H1 (cell line): ENCODE data around the gene FAM168B. TPM values are rescaled to one million over a fixed set of nuclear protein-coding genes. Genes with fewer than 3 reads are reported as not detected.

Experiments used
- CTCF ChIA-PET: fragments of 300-600 bp; sonication (Branson Sonifier 250); formaldehyde crosslinking; loops from one replicate; lab custom pipeline; 2021; ENCODE audit not compliant: partially characterized antibody; lab: Charles Lee
- POLR2A ChIA-PET: fragments of 300-600 bp; sonication (Branson Sonifier 250); formaldehyde crosslinking; loops from one replicate; lab custom pipeline; 2021; ENCODE audit warnings: inconsistent platforms; ENCODE audit not compliant: partially characterized antibody; lab: Charles Lee
- DNase-seq, 2 experiments: peaks; one replicate each; pipeline versions ENCODE4 v3.0.0 to v3.0.0-alpha.2; 2010 to 2022; ENCODE audit warnings: low spot score in 2 of 2, low read depth in 1 of 2, mixed read lengths in 1 of 2
- FAIRE-seq: peaks from 2 replicates; lab custom pipeline; 2011; peaks lifted over from hg19 to GRCh38; lab: Jason Lieb, UNC
- H2AFZ ChIP-seq: 2 replicates; pipeline ENCODE4 v1.8.1; 2012; ENCODE audit warnings: low read length, inconsistent platforms
- H2AK5ac ChIP-seq: 2 replicates; pipeline ENCODE4 v1.6.1; 2013; ENCODE audit warnings: low read depth, low read length
- H2BK120ac ChIP-seq: replicated peaks from 2 replicates; pipeline ENCODE3; 2013; ENCODE audit warnings: low read depth, low read length, inconsistent platforms
- H2BK12ac ChIP-seq: 2 replicates; pipeline ENCODE4 v1.6.1; 2013; ENCODE audit warnings: low read depth, low read length
- H2BK15ac ChIP-seq: 2 replicates; pipeline ENCODE4 v1.6.1; 2013; ENCODE audit warnings: low read length
- H2BK20ac ChIP-seq: 2 replicates; pipeline ENCODE4 v1.6.1; 2013; ENCODE audit warnings: low read length
- H2BK5ac ChIP-seq: 2 replicates; pipeline ENCODE4 v1.6.1; 2013; ENCODE audit warnings: low read depth, low read length
- H3K14ac ChIP-seq: 2 replicates; pipeline ENCODE4 v1.6.1; 2013; ENCODE audit warnings: inconsistent platforms; ENCODE audit not compliant: insufficient read length
- H3K18ac ChIP-seq: 2 replicates; pipeline ENCODE4 v1.6.1; 2013; ENCODE audit warnings: low read length; ENCODE audit errors: extremely low read depth
- H3K23ac ChIP-seq: 2 replicates; pipeline ENCODE4 v1.6.1; 2013; ENCODE audit warnings: inconsistent platforms; ENCODE audit not compliant: insufficient read length
- H3K23me2 ChIP-seq: 2 replicates; pipeline ENCODE4 v1.6.1; 2013; ENCODE audit warnings: low read depth, low read length
- H3K27ac ChIP-seq: 2 replicates; pipeline ENCODE4 v1.6.1; 2011; ENCODE audit warnings: low read depth, low read length, inconsistent platforms
- H3K27me3 ChIP-seq, 4 experiments: replicated peaks in 1 of 4; 1 replicate in 1 of 4; 2 replicates in 3 of 4; pipeline versions ENCODE4 v1.6.1 to v1.8.1; 2011 to 2013; ENCODE audit warnings: low read length in 3 of 4, mild to moderate bottlenecking in 3 of 4, inconsistent platforms in 2 of 4, mixed read lengths in 2 of 4, moderate library complexity in 1 of 4; ENCODE audit not compliant: control insufficient read depth in 3 of 4, insufficient read depth in 3 of 4; ENCODE audit errors: extremely low read depth in 1 of 4
- H3K36me3 ChIP-seq, 4 experiments: 2 replicates each; pipeline versions ENCODE4 v1.6.1 to v1.8.1; 2011 to 2013; ENCODE audit warnings: mild to moderate bottlenecking in 4 of 4, low read length in 3 of 4, moderate library complexity in 2 of 4, control low read depth in 1 of 4, inconsistent platforms in 1 of 4; ENCODE audit not compliant: insufficient read depth in 4 of 4, control insufficient read depth in 2 of 4
- H3K4ac ChIP-seq: replicated peaks from 2 replicates; pipeline ENCODE3; 2013; ENCODE audit warnings: low read length, low read depth, mixed read lengths, inconsistent platforms; ENCODE audit not compliant: insufficient read length
- H3K4me1 ChIP-seq, 4 experiments: replicated peaks in 1 of 4; 1 replicate in 1 of 4; 2 replicates in 3 of 4; pipeline versions ENCODE4 v1.6.1 to v1.8.1; 2011 to 2013; ENCODE audit warnings: low read length in 3 of 4, inconsistent platforms in 2 of 4, mixed read lengths in 1 of 4; ENCODE audit not compliant: insufficient read depth in 4 of 4, control insufficient read depth in 3 of 4
- H3K4me2 ChIP-seq, 2 experiments: 2 replicates each; pipeline versions ENCODE4 v1.6.1 to v1.8.1; 2011 to 2013; ENCODE audit warnings: low read depth in 2 of 2, low read length in 2 of 2, control low read depth in 1 of 2, inconsistent platforms in 1 of 2, mild to moderate bottlenecking in 1 of 2; ENCODE audit not compliant: insufficient read depth in 1 of 2
- H3K4me3 ChIP-seq, 4 experiments: fragments of 200-600, 300-600 bp in 1 of 4; sonication (generic), shearing (Covaris generic), sonication (Bioruptor Twin) in 1 of 4; 2 replicates each; pipeline versions ENCODE4 v1.5.1 to v1.8.1; 2011 to 2016; ENCODE audit warnings: low read length in 4 of 4, low read depth in 3 of 4, control low read depth in 2 of 4, inconsistent platforms in 2 of 4, mild to moderate bottlenecking in 2 of 4, mixed read lengths in 1 of 4, moderate library complexity in 1 of 4; ENCODE audit not compliant: insufficient read depth in 2 of 4; ENCODE audit errors: extremely low read depth in 1 of 4
- H3K56ac ChIP-seq: replicated peaks from 2 replicates; pipeline ENCODE3; 2013; ENCODE audit warnings: low read depth, mild to moderate bottlenecking, mixed read lengths, low read length, inconsistent platforms; ENCODE audit not compliant: insufficient read length
- H3K79me1 ChIP-seq: 2 replicates; pipeline ENCODE4 v1.6.1; 2013; ENCODE audit warnings: low read depth, low read length, control low read depth
- H3K79me2 ChIP-seq, 2 experiments: 2 replicates each; pipeline versions ENCODE4 v1.6.1 to v1.8.1; 2012 to 2013; ENCODE audit warnings: low read length in 2 of 2, mild to moderate bottlenecking in 2 of 2, inconsistent platforms in 1 of 2; ENCODE audit not compliant: insufficient read depth in 2 of 2, control insufficient read depth in 1 of 2
- H3K9ac ChIP-seq, 4 experiments: replicated peaks in 1 of 4; 1 replicate in 1 of 4; 2 replicates in 3 of 4; pipeline versions ENCODE4 v1.6.1 to v1.8.1; 2011 to 2013; ENCODE audit warnings: low read depth in 3 of 4, low read length in 3 of 4, control low read depth in 2 of 4, mild to moderate bottlenecking in 2 of 4, moderate library complexity in 2 of 4, inconsistent platforms in 1 of 4; ENCODE audit errors: extremely low read depth in 1 of 4
- H3K9me3 ChIP-seq, 2 experiments: 2 replicates each; pipeline versions ENCODE4 v1.6.1 to v1.8.1; 2012 to 2013; ENCODE audit warnings: mild to moderate bottlenecking in 2 of 2, moderate library complexity in 2 of 2, control low read depth in 1 of 2, inconsistent platforms in 1 of 2, low read depth in 1 of 2, low read length in 1 of 2, mixed read lengths in 1 of 2; ENCODE audit not compliant: insufficient read depth in 2 of 2
- H4K20me1 ChIP-seq, 2 experiments: replicated peaks in 1 of 2; 2 replicates each; pipeline versions ENCODE3 to v1.8.1; 2011 to 2013; ENCODE audit warnings: inconsistent platforms in 2 of 2, low read length in 2 of 2, mild to moderate bottlenecking in 1 of 2; ENCODE audit not compliant: insufficient read depth in 2 of 2, control insufficient read depth in 1 of 2
- H4K5ac ChIP-seq: 2 replicates; pipeline ENCODE4 v1.6.1; 2013; ENCODE audit warnings: low read length, low read depth, mixed read lengths, inconsistent platforms; ENCODE audit not compliant: insufficient read length
- H4K8ac ChIP-seq: 2 replicates; pipeline ENCODE4 v1.8.0; 2013; ENCODE audit warnings: mild to moderate bottlenecking, moderate library complexity, low read length, inconsistent platforms; ENCODE audit not compliant: insufficient read depth; ENCODE audit errors: extremely low read depth
- H4K91ac ChIP-seq: replicated peaks from 2 replicates; pipeline ENCODE3; 2013; ENCODE audit warnings: low read length, mixed read lengths, inconsistent platforms; ENCODE audit not compliant: insufficient read length
- ASH2L ChIP-seq: fragments of 200-600, 300-600 bp; sonication (generic); IDR thresholded peaks from one replicate; pipeline ENCODE4 v1.7.1; 2017; ENCODE audit warnings: low read length
- MAFK ChIP-seq: IDR thresholded peaks from 2 replicates; pipeline ENCODE4 v1.6.1; 2012; ENCODE audit warnings: low read depth, mild to moderate bottlenecking, improper control_type of control experiment, low read length
- WGBS, 2 experiments: shearing (Covaris generic) in 1 of 2; methylation state at CpG; one replicate each; pipeline versions ENCODE4 v1.1.6 to v1.1.7; 2013 to 2015; ENCODE audit warnings: low lambda C conversion rate in 2 of 2, mixed read lengths in 2 of 2, inconsistent platforms in 1 of 2, low coverage in 1 of 2, missing lambda C conversion rate in 1 of 2; ENCODE audit not compliant: insufficient replicate concordance in 2 of 2, insufficient coverage in 1 of 2, insufficient read length in 1 of 2; ENCODE audit errors: extremely low coverage in 1 of 2, missing lambda C conversion rate in 1 of 2; 5-methylcytosine and 5-hydroxymethylcytosine counted together
- polyA plus RNA-seq, 7 experiments: library from polyadenylated mRNA; depleted of rRNA in 3 of 7; stranded (reverse) in 5 of 7; unstranded in 2 of 7; fragments of >200 nt in 5 of 7; fragments of 200-250 nt in 2 of 7; gene quantifications; 1 replicate in 5 of 7; 2 replicates in 1 of 7; 4 replicates in 1 of 7; pipeline versions ENCODE4 v1.2.1 to v1.2.3, GENCODE V29; 2011 to 2013; ENCODE audit warnings: missing spikeins in 2 of 7, mixed read lengths in 2 of 7
- total RNA-seq: library from RNA; stranded (reverse); fragmentation: NEBNext Ultra II Directional; extraction: Animal tissue kit (Norgen Biotek cat#: 25700); gene quantifications from 2 replicates; pipeline ENCODE4 v1.2.1, GENCODE V29; 2021

Gene FAM168B
- total and polyA plus RNA-seq, 2 of the 8 experiments (the other 6 are each of a cell fraction or from before 2014, with no cell fraction given) = 61.9 to 123 TPM

- Histone ChIP-seq H3K14ac (no peak overlapping the region), H2AK5ac (no peak overlapping the region), H4K5ac (no peak overlapping the region), H2BK15ac (no peak overlapping the region), H2BK20ac (no peak overlapping the region), H3K18ac (no peak overlapping the region), H2BK120ac (no peak overlapping the region), H3K56ac (no peak overlapping the region), H3K36me3 (no peaks in the 10 kb centered on the region), H2BK12ac (no peak overlapping the region), H3K9ac (no peak overlapping the region), H4K20me1 (peaks cover 0 to 4% of the 10 kb centered on the region in 2 experiments), H2BK5ac (no peak overlapping the region), H3K79me2 (no peaks in the 10 kb centered on the region), H4K8ac (no peak overlapping the region), H3K79me1 (no peaks in the 10 kb centered on the region), H4K91ac (no peak overlapping the region), H3K4me2 (no peak overlapping the region), H2AFZ (no peak overlapping the region), H3K4me1 (peaks cover 0 to 2% (median 0%) of the 10 kb centered on the region in 4 experiments; a peak in 1 of 7 replicates), H3K27me3 (no peaks in the 10 kb centered on the region), H3K4me3 (no peak overlapping the region), H3K23me2 (no peaks in the 10 kb centered on the region), H3K23ac (no peak overlapping the region), H3K27ac (no peak overlapping the region), H3K9me3 (no peaks in the 10 kb centered on the region), H3K4ac (no peak overlapping the region)
- POLR2A ChIA-PET = no interaction called here
- TF ChIP-seq MAFK (no peak), ASH2L (peak; percentile 20)
- DNase-seq = no peak
- 88% methylated on average over 2 of the region's 2 CpGs; no CpG with 5 or more reads in 1 of the 2 experiments for WGBS, 2 experiments
- no peak for FAIRE-seq
- CTCF ChIA-PET = interaction anchor here (0.9 to 1.4 kb wide), 2 partner anchors 11 to 97 kb away, joined by 3 read pairs; no protein-coding TSS in a partner anchor
Measured at GRCh38 chr2:131006561-131006960, 86.7 kb downstream of the FAM168B start.
